ENCODE data around the gene GPR156.

Gene GPR156

GRCh38 chr3:120125992-120126391 is 159.0 kb downstream of the GPR156 start:
- no peak for TF ChIP-seq CTCF (IDR thresholded peaks at IDR 0.05; ENCODE audit: low read length, missing control alignments)
- no peak for DNase-seq (ENCODE audit: low read depth)
- H3K4me3 ChIP-seq (replicated peaks; ENCODE audit: low read depth, low read length), result no peak overlapping the region

- H3K4me3 ChIP-seq (replicated peaks; ENCODE audit: low read depth, low read length), result no peak overlapping the region
- no peak for TF ChIP-seq CTCF (IDR thresholded peaks at IDR 0.05; ENCODE audit: low read length, missing control alignments)
- DNase-seq (ENCODE audit: low read depth), result no peak
Observed at GRCh38 chr3:120119846-120120510, 165.0 kb downstream of the GPR156 start.

Data from fibroblast of pulmonary artery (primary cell).